ENCODE results near the gene TMTC2. TPM values are rescaled to one million over a fixed set of nuclear protein-coding genes. Genes with fewer than 3 reads are reported as not detected.
"Not testable (repeated sequence)": the region's sequence is repeated elsewhere in the genome, so short reads cannot be mapped to it uniquely, and the experiment has no call there.

The TMTC2 gene
- total RNA-seq, 1 donor from 2014 or later, result 20.2 TPM

GRCh38 chr12:82804601-82805000 lies 117.9 kb downstream of the TMTC2 start:
- Mint-ChIP-seq H3K4me1 (ENCODE audit: unreplicated experiment) (no peaks in the 10 kb centered on the region), H3K27ac (ENCODE audit: unreplicated experiment) (no peak overlapping the region), H3K4me3 (ENCODE audit: unreplicated experiment) (no peak overlapping the region), H3K36me3 (ENCODE audit: unreplicated experiment) (peaks cover 7% of the 10 kb centered on the region), H3K9me3 (ENCODE audit: unreplicated experiment) (no peaks in the 10 kb centered on the region), H3K27me3 (ENCODE audit: unreplicated experiment) (no peaks in the 10 kb centered on the region)
- TF ChIP-seq, protein P1, sequence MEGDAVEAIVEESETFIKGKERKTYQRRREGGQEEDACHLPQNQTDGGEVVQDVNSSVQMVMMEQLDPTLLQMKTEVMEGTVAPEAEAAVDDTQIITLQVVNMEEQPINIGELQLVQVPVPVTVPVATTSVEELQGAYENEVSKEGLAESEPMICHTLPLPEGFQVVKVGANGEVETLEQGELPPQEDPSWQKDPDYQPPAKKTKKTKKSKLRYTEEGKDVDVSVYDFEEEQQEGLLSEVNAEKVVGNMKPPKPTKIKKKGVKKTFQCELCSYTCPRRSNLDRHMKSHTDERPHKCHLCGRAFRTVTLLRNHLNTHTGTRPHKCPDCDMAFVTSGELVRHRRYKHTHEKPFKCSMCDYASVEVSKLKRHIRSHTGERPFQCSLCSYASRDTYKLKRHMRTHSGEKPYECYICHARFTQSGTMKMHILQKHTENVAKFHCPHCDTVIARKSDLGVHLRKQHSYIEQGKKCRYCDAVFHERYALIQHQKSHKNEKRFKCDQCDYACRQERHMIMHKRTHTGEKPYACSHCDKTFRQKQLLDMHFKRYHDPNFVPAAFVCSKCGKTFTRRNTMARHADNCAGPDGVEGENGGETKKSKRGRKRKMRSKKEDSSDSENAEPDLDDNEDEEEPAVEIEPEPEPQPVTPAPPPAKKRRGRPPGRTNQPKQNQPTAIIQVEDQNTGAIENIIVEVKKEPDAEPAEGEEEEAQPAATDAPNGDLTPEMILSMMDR (IDR thresholded peaks at IDR 0.05), result no peak
- no peak for DNase-seq (ENCODE audit: extremely low spot score, unreplicated experiment)

- H3K36me3 Mint-ChIP-seq (ENCODE audit: unreplicated experiment); H3K27me3 Mint-ChIP-seq (ENCODE audit: unreplicated experiment); H3K4me3 Mint-ChIP-seq (ENCODE audit: unreplicated experiment); H3K9me3 Mint-ChIP-seq (ENCODE audit: unreplicated experiment); DNase-seq (ENCODE audit: extremely low spot score, unreplicated experiment); H3K4me1 Mint-ChIP-seq (ENCODE audit: unreplicated experiment); H3K27ac Mint-ChIP-seq (ENCODE audit: unreplicated experiment): not testable (repeated sequence)
Measured at GRCh38 chr12:82805004-82805403, 118.3 kb downstream of the TMTC2 start.

DNA sequence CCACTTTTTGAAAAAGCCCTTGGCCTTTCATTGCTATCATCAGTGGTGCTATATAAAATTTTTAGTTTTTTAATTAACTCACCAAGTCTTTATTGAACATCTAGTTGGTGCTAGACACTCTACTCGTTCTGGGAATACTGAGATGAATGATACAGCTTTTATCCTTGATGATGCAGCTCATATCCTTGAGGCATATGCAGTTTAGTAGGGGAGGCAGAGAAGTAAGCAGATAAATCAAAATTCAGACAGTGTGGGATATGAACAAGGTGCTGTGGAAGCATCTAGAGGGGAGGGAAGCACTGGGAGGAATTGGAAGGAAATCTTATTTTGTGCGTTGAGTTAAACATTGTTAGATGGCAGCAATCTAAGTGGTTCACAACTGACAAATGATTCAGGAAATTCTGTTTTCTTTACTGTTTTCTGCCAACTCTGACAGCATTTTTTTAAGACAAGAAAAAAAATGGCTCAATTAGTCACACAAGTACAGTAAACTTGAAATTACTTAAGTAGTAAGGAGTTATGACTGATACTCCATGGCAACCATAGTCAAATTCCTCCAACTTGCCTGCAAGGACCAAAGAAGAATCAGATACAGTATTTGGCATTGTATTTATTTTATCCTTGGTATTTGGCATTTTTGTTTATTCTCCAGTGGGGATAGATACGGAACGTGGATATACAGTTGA lies 119.2 kb downstream of the TMTC2 start:
- TF ChIP-seq, protein P1 (IDR thresholded peaks at IDR 0.05), result no peak
- Mint-ChIP-seq H3K4me3 (ENCODE audit: unreplicated experiment) (no peak overlapping the region), H3K27ac (ENCODE audit: unreplicated experiment) (no peak overlapping the region), H3K4me1 (ENCODE audit: unreplicated experiment) (no peaks in the 10 kb centered on the region), H3K9me3 (ENCODE audit: unreplicated experiment) (no peaks in the 10 kb centered on the region), H3K36me3 (ENCODE audit: unreplicated experiment) (peaks cover 7% of the 10 kb centered on the region), H3K27me3 (ENCODE audit: unreplicated experiment) (no peaks in the 10 kb centered on the region)
- DNase-seq (ENCODE audit: extremely low spot score, unreplicated experiment), result no peak

GRCh38 chr12:82807132-82807737 lies 120.5 kb downstream of the TMTC2 start:
- no peak for DNase-seq (ENCODE audit: extremely low spot score, unreplicated experiment)
- TF ChIP-seq, protein P1 (IDR thresholded peaks at IDR 0.05), result no peak
- H3K4me1 Mint-ChIP-seq (ENCODE audit: unreplicated experiment), result no peaks in the 10 kb centered on the region
- H3K27ac Mint-ChIP-seq (ENCODE audit: unreplicated experiment), result no peak overlapping the region
- no peaks in the 10 kb centered on the region for H3K9me3 Mint-ChIP-seq (ENCODE audit: unreplicated experiment)
- no peak overlapping the region for H3K4me3 Mint-ChIP-seq (ENCODE audit: unreplicated experiment)
- H3K27me3 Mint-ChIP-seq (ENCODE audit: unreplicated experiment), result no peaks in the 10 kb centered on the region
- H3K36me3 Mint-ChIP-seq (ENCODE audit: unreplicated experiment), result peaks cover 3% of the 10 kb centered on the region

DNA sequence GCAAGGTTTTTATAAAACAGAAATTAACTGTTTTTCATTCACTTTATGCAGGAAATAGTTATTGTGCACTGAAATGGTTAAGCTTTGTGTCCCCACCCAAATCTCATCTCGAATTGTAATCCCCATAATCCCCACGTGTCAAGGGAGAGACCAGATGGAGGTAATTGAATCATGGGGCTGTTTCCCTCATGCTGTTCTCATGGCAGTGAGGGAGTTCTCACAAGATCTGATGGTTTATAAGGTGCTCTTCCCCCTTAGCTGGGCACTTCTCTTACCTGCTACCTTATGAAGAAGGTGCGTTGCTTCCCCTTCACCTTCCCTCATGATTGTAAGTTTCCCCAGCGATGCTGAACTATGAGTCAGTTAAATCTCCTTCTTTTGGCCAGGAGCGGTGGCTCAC lies 123.9 kb downstream of the TMTC2 start:
- TF ChIP-seq, protein P1 (IDR thresholded peaks at IDR 0.05), result no peak
- H3K4me3 Mint-ChIP-seq (ENCODE audit: unreplicated experiment), result no peak overlapping the region
- no peak for DNase-seq (ENCODE audit: extremely low spot score, unreplicated experiment)
- no peak overlapping the region for H3K27ac Mint-ChIP-seq (ENCODE audit: unreplicated experiment)
- peaks cover 7% of the 10 kb centered on the region for H3K36me3 Mint-ChIP-seq (ENCODE audit: unreplicated experiment)
- H3K27me3 Mint-ChIP-seq (ENCODE audit: unreplicated experiment), result no peaks in the 10 kb centered on the region
- no peaks in the 10 kb centered on the region for H3K4me1 Mint-ChIP-seq (ENCODE audit: unreplicated experiment)
- no peaks in the 10 kb centered on the region for H3K9me3 Mint-ChIP-seq (ENCODE audit: unreplicated experiment)

All from osteocyte (in vitro differentiated cells).